NCI-H82 treated with DMSO at 0.1 percent for 48 hours (cell line): ENCODE data around the gene SH3BGRL2.
"Not testable (repeated sequence)": the region's sequence is repeated elsewhere in the genome, so short reads cannot be mapped to it uniquely, and the experiment has no call there.

Experiments
- DNase-seq: peaks from one replicate; lab custom pipeline; 2025; ENCODE audit not compliant: unreplicated experiment; lab: John Stamatoyannopoulos, UW

SH3BGRL2 gene

GRCh38 chr6:79735183-79735582 is 104.1 kb downstream of the SH3BGRL2 start:
- DNase-seq: no peak

- no peak for DNase-seq
Observed at GRCh38 chr6:79737172-79737571, 106.0 kb downstream of the SH3BGRL2 start.

GRCh38 chr6:79742030-79742429 is 110.9 kb downstream of the SH3BGRL2 start:
- DNase-seq: no peak

GRCh38 chr6:79745282-79745681 is 114.2 kb downstream of the SH3BGRL2 start:
- not testable (repeated sequence) for DNase-seq

GRCh38 chr6:79746325-79746724 is 115.2 kb downstream of the SH3BGRL2 start:
- DNase-seq: not testable (repeated sequence)

GRCh38 chr6:79750806-79751205 is 119.7 kb downstream of the SH3BGRL2 start:
- no peak for DNase-seq
